T-helper 2 cell (primary cell): ENCODE data around the gene MMP12.

ENCODE experiments used
- DNase-seq, 5 experiments: peaks; one replicate each; pipeline versions ENCODE4 v3.0.0 to v3.0.0-alpha.2; 2012 to 2022

Gene MMP12

GRCh38 chr11:102849311-102849710 lies 25.5 kb downstream of the MMP12 start:
- DNase-seq = no peak

GRCh38 chr11:102846292-102846691 lies 28.5 kb downstream of the MMP12 start:
- DNase-seq = no peak

- no peak for DNase-seq
Observed at GRCh38 chr11:102843489-102843888, 31.3 kb downstream of the MMP12 start, which contains the start of gene MMP3. Gene MMP3 (minus strand): TSS chr11:102843609. CDS start chr11:102843546, 63 bp downstream.

GRCh38 chr11:102842930-102843329 lies 31.9 kb downstream of the MMP12 start:
- no peak for DNase-seq

GRCh38 chr11:102840018-102840417 lies 34.8 kb downstream of the MMP12 start:
- DNase-seq = no peak

- DNase-seq = no peak
Observed at GRCh38 chr11:102837646-102838045, 37.1 kb downstream of the MMP12 start.

- DNase-seq = no peak
Observed at GRCh38 chr11:102837156-102837555, 37.6 kb downstream of the MMP12 start.

- no peak for DNase-seq
Observed at GRCh38 chr11:102836290-102836875, 38.4 kb downstream of the MMP12 start.

GRCh38 chr11:102833731-102834130 lies 41.1 kb downstream of the MMP12 start:
- no peak for DNase-seq

- no peak for DNase-seq
Observed at GRCh38 chr11:102832612-102833011, 42.2 kb downstream of the MMP12 start.

GRCh38 chr11:102831489-102832440 lies 43.0 kb downstream of the MMP12 start:
- DNase-seq = peak in 1 of 5 experiments; percentile 13

- DNase-seq = no peak
Observed at GRCh38 chr11:102831128-102831488, 43.7 kb downstream of the MMP12 start.

GRCh38 chr11:102830001-102830727 lies 44.6 kb downstream of the MMP12 start:
- no peak for DNase-seq

- DNase-seq = no peak
Observed at GRCh38 chr11:102829316-102830000, 45.3 kb downstream of the MMP12 start.

- DNase-seq = no peak
Observed at GRCh38 chr11:102824556-102824955, 50.2 kb downstream of the MMP12 start.

GRCh38 chr11:102819491-102819890 lies 55.3 kb downstream of the MMP12 start:
- DNase-seq = no peak

GRCh38 chr11:102813484-102813883 lies 61.3 kb downstream of the MMP12 start:
- DNase-seq = no peak
